ENCODE results near the gene CENPF.
"Not testable (repeated sequence)": the region's sequence is repeated elsewhere in the genome, so short reads cannot be mapped to it uniquely, and the experiment has no call there.

CENPF gene

DNA sequence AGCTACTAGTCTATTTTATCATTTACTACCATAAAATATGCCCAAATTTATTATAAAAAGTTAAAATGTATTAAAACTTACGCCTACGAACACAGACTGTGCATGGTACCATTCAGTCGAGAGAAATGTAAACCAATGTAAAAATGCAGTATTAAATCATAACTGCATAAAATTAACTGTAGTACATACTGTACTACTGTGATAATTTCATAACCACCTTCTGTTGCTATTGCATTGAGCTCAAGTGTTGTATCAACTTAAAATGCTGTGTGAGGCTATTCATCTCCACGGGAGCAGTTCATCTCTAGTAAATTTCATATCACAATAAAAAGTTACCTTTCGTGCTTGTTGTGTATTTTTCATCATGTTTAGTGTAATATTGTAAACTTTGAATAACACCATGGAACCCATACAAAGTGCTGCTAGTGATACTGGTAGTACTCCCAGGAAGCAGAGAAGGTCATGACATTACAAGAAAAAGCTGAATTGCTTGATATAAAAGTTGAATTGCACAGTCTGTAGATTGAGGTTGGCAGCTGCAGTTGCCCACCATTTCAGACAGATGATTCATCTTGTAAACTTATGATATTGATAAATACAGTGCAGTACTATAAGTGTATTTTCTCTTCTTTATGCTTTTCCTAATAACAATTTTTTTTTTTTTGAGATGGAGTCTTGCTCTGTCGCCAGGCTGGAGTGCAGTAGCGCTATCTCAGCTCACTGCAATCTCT, 19.0 kb upstream of the CENPF start:
- no peak for FAIRE-seq

DNA sequence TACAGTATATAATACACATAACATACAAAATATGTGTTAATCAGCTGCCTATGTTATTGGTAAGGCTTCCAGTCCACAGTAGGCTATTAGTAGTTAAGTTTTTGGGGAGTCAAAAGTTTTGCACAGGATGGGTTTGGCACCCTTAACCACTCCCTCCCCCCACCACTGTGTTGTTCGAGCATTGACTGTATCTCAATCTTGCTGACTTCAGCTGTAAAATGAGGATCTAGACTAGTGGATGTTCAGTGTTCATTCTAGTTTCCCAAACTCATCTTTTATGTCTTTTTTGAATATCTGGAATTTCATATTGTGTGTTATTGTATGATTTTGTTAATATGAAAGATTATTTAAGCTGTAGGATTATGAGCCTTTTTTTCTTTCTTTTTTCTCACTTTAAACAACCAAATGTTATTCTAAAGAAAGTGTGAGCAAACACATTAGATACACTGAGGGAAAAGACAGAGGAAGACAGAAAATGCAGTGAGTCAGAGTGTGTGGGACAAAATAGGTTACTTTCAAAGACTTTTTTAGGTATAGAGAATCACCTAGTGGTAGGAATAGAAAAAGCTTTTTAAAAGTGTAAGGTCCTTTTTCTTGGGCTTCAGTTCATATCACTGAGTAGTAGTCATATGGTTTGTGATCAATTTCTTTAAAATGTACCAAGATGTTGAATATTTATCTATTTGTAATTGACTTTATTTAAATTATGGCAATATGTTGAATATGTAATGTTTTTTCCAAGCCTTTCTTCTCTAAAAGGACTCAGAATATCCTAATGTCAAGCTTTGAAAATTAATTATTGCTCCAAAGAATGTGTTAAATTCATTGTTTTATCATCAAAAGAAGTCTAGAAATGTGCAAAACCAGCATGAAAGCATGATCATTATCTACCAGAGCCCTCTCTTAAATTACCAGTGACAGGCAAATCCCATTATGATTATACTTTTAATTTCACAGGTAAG, 17.9 kb upstream of the CENPF start:
- peak; percentile 98 for FAIRE-seq

DNA sequence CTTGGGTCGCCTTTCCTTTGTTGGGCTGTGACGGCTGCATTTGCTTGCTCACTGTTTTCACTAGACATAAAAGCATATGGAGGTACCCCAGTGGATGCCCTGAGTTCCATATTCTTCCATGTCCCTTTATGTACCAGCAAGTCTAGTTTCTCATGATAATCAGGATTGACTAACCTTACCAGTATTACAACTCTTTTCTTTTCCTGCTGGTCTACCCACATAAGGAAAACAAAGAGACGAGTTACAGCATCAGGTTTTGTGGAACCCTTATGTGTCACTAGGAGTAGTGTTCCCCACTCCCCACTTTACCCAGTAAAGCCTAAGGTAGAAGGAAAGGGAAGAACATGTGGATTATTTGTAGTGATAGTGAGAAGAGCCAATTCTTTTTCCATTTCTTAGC, 16.4 kb upstream of the CENPF start:
- FAIRE-seq = no peak

DNA sequence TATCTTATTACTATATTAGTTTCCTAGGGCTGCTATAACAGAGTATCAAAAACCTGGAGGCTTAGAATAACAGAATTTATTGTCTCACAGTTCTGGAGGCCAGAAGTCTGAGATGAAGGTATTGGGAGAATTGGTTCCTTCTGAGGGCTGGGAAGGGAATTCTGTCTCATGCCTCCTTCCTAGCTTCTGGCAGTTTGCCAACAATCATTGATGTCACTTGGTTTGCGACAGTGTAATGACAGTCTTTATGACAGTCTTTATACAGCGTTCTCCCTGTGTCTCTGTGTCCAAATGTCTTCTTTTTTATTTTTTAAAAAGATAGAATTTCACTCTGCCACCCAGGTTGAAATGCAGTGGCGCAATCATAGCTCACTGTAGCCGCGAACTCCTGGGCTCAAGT, 15.8 kb upstream of the CENPF start:
- FAIRE-seq = no peak

DNA sequence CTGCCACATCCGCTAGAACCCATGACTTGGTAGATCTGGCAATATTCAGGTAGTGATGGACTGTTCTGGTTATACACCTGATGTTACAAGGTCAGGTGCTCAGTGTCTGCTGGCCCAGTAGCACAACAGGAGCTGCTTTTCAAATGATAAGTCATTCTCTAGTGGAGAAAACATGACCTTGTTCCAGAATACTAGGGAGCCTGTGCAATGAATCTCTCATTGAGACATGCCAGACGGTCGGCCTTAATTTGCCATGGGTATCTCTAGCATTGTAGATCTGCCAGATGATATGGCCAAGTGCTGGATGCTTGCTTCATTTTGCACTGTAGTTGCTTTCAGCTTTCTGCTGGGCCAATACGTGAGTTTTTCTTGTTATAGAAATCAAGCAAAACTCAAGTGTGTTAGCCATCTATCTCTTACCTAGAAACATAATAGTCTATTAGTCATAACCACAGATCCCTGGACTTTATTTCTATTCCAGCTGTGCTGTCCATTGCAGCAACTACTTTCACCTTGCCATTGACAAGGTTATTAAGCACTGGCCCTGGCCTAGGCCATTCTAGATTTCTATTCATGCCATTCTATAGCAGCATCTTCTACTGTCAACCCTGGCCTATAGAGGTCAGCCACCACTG, 13.9 kb upstream of the CENPF start:
- FAIRE-seq = no peak

DNA sequence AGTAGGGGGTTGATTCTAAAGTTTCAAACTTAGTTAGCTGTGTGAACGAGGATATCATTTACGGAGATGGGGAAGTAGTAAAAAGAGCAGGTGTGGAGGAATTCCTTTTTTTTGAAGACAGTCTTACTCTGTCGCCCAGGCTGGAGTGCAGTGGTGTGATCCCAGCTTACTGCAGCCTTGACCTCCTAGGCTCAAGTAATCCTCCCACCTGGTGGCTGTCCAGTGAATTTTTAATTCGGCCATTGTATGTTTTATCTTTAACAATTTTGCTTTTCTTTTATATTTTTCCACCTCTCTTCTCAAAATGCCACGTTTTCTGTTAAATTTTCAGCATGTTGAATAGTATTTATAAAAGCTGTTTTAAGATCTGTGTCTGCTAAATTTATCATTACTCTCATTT, 12.3 kb upstream of the CENPF start:
- FAIRE-seq = no peak

DNA sequence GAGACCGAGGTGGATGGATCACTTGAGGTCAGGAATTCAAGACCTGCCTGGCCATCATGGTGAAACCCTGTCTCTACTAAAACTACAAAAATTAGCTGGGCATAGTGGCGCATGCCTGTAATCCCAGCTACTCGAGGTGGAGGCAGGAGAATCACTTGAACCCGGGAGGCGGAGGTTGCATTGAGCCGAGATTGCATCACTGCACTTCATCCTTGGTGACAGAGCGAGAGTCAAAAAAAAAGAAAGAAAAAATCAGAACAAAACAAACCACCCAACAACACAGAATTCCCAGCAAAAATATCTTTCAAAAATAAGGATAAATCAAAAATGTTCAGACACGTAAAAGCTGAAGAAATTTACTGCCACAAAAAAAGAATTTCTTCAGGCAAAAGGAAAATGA, 11.1 kb upstream of the CENPF start:
- not testable (repeated sequence) for FAIRE-seq

DNA sequence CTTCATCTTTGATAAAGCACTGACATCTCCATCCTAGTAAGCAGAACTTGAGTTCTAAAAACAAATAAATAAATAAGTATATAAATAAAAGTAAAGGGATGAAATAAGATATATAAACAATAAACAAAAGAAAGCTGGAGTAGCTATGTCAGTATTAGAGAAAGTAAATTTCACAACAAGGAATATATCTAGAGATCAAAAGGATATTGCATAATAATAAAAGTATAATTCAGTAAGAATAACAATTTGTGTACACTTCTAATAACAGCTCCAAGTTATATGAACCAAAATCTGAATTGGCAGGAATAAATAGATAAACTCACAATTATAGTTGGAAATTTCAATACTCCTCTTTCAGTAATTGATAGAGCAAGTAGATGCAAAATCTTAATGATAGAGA, 9.8 kb upstream of the CENPF start:
- FAIRE-seq = peak; percentile 86

DNA sequence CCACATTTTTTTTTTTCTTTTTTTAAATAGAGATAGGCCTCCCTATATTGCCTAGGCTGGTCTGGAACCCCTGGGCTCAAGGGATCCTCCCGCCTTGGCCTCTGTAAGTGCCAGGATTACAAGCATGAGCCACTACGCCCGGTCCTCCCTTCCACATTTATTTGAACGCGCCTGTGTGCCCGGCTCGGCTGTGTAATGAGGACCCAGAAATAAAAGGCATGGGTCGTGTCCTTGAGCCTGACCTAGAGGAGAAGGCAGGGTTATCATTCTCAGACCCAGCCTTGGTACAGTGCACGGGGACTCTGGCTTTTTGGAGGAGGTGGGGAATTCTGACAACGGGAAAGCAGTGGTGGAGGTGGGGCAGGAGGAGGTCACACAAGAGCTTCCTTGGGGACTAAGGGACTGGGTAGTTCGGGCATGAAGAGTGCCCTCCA, 841 bp downstream of the CENPF start:
- FAIRE-seq = no peak

DNA sequence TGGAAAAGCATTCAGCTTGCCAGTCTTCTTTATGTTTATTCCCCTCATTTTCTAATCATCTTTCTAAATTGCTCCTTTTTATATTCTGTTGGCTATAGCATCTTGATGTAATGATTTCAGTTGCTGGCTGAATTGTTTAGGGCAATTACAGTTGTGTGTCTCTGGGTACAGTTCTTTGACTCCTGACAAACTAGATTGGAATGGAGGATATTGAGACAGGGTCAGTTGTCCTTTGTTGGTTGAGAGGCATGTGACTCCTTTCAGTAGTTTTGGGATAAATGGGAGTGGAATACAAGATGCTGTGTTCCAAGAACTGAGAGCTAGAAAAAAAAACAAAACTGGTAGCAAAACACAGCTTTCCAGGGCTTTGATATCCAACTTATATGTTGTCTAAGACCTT, 1.5 kb downstream of the CENPF start:
- no peak for FAIRE-seq

DNA sequence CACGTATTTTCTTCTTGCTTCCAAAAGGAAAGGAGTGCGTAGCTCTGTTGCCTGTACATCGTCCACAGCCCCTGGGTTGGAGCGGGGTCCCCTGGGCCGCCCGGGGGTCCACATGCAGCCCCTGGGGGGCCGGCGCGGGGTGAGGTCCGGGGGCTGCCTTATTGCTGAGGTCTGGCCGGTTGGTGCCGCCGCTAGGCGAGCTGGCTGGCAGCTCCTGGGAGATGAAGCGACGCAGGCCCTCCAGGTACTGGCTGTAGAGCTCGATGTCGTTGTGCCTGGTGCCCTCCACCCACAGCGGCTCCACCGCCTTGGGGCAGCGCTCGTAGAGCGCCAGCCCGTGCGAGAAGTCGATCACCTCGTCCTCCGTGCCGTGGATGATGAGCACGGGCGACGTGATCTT, 2.5 kb downstream of the CENPF start:
- FAIRE-seq = not testable (repeated sequence)

DNA sequence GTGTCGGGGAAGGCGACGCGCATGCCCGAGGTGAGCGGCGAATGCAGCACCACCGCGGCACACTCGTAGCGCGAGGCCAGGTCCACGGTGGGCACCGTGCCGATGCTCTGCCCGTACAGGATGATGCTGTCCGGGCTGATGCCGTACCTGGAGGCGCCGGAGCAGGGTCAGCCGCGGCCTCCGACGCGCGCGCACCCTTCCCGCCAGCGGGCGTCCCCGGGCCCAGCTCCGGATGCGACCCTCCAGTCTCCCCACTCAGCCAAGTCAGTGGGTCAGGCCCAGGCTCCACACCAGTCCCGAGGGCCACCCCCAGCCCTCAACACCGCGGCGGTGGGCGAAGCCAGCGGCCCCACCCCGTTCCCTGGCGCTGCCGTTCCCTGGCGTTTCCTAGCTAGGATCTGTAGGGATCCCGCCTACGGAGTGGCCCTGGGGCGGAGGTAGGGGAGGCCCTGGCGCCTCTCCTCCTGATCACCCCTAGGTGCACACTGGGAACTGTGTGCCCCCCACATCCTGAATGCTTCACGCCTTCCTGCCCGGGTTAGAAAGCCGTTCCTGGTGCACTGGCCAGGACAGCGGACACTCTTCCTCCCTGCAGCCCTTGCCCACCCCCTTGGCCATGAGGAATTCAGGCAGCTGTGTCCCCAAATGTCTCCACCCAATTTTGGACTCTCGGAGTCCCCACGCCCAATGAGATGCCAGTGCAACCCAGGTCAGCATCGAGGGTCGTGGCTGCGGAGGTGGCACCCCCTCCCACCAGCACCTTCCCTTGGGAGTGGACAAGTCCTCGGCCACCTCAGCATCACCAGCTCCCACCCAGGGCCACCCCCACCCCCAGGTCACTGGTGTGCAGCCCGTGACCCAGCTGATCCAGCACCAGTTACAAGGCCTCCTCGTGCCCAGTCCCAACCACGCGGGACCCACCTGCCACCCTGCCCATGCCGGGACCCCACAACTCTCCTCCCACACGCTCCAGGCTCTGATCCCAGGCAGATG, 3.2 kb downstream of the CENPF start:
- not testable (repeated sequence) for FAIRE-seq

DNA sequence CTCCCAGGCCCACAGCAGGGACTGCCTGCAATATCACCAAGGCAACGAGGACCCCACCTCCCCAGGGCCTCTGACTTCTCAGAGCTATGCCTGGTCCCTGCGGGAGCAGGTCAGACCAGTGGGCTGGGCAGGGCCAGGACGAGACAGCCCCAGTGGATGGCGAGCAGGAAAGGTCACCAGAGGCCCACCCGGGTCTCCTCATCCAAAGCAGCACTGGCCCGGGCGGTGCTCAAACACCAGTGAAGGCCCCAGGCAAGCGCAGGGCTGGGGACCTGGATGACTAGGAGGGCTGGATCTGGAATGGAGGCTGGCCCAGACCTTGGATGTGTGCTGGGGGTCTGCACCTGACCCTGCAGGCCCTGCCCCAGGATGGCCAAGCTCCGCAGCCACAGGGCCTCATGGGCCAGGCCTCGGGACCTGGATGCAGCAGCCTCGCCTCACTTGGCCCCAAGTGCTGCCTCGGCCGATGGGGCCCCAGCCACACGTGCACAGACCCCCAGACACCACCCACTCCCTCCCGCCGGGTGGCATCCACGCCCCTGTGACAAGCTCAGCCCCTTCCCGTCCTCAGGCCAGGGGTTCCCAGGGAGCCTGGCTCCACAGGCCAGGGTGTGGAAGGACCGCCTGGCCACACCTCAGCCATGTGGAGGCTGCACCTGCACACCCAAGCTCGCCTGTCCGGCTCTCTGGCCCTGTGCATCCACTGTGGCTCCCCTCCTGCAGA, 4.7 kb downstream of the CENPF start:
- FAIRE-seq = not testable (repeated sequence)

DNA sequence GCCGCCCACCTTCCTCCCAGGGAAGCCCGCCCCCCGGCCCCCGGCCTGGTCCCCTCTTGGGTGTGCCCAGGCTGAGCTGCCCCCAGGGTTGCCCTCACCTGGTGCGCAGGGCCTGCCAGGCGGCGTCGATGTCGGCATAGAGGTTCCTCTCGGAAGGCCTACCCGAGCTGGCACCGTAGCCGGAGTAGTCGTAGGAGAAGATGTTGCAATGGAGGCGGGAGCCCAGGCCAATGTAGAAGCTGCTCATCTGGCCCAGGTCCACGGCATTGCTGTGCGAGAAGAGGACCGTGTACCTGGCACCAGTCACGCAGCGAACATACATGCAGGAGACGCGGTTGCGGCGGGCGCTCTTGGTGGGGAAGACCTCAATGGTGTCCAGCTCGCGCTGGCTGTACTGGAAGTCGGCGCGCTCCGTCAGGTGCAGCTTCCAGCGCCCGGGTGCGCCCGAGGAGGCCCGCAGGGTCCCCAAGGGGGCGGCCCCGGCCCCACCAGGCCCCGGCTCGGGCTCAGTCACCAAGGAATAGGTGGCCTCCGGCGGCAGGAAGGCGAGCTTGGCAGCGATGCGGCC, 5.3 kb downstream of the CENPF start:
- FAIRE-seq = not testable (repeated sequence)

DNA sequence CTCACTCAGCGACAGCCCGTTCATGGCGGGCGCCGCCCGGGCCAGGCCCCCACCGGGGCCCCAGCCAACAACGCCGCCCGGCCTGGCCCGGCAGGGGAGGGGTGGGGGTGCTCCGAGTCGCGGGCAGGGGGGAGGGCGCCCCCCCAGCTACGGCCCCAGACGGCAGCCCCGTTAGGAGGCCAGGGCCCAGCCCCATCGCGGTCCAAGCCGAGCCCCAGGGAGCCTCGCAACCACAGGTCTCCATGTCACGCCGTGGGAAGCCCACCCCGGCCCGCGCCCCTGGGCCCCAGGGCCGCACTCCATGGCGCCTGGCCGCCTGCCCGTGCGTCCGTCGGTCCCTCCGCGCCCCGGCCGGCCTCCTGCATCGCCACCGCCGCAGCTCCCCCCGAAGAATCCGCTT, 5.8 kb downstream of the CENPF start:
- FAIRE-seq = not testable (repeated sequence)

DNA sequence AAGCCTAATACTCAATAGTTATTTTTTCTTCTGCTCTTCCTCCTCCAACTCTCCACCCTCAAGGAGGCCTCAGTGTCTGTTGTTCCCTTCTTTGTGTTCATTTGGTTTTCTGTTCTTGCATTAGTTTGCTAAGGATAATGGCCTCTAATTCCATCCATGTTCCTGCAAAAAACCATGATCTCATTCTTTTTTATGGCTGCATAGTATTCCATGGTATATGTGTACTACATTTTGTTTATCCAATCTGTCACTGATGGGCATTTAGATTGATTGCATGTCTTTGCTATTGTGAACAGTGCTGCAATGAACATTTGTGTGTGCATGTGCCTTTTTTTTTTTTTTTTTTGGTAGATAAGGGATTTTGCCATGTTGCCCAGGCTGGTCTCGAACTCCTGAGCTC, 6.7 kb downstream of the CENPF start:
- no peak for FAIRE-seq

DNA sequence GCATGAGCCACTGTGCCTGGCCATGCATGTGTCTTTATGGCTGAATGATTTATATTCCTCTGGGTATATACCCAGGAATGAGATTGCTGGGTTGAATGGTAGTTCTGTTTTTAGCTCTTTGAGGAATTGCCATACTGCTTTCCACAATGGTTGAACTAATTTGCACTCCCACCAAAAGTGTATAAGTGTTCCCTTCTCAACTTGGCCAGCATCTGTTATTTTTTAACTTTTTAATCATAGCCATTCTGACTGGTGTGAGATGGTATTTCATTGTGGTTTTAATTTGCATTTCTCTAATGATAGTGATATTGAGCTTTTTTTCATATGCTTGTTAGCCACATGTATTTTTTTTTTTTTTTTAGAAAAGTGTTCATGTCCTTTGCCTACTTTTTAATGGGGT, 7.1 kb downstream of the CENPF start:
- FAIRE-seq = not testable (repeated sequence)

DNA sequence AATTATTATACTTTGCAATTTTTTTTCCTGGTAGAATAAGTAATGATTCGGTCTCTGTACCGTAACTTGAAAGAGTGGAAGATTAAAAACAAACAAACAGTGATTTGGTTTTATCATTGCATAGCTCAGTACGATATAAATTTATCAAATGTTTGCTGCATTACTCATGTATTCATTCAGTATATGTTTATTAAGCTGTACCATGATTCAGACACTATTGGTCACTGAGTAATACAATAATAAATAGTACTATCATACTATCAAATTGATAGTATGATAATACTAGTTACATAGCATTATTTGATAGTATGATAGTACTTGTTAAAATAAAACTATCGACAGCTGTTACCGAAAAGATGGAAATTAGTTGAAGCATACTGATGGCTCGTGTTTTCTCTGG, 12.1 kb downstream of the CENPF start:
- FAIRE-seq = no peak

DNA sequence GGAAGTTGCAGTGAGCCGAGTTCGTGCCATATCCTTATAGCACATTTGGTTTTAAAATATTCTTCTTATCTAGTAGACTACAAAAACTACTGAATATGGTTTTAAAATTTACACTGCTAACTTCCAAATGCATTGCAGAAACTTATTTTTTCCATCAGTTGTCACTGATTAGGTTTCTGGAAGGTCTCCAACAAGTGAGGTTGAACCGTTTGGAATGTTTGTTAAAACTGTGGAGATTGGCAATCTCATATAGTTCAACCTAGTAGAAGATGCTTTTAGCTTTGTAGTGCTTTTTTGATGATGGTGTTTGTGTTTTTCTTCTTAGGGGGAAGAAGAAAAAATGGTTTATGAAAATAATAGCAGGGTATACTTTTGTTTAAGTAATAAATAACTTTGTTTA, 12.9 kb downstream of the CENPF start:
- FAIRE-seq = no peak

DNA sequence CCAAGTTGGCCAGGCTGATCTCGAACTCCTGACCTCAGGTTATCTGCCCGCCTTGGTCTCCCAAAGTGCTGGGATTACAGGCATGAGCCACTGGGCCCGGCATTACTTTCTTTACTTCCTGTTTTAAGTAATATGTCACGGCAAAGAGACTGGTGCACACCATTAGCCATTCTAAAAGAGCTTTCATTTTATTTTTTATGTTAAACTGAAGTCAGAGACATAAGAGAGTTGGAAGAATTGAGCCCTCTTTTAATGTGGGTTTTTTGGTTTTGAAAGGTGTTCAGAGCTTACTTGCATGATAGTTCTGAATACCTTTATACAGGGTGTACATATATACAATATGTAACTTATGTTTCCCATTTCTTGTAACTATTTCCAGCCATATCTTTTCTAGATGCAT, 14.3 kb downstream of the CENPF start:
- no peak for FAIRE-seq

DNA sequence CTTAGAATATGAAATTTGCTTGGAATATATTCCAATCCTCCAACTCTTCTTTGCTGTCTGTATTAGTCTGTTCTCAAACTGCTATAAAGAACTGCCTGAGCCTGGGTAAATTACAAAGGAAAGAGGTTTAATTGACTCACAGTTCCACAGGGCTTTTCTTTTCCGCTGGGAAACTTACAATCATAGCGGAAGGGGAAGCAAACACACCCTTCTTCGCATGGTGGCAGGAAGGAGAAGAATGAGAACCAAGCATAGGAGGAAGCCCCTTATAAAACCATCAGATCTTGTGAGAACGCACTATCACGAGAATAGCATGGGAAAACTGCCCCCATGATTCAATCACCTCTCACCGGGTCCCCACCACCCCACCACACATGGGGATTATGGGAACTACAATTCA, 14.8 kb downstream of the CENPF start:
- no peak for FAIRE-seq
